Kidney glomerular epithelial cell (primary cell): ENCODE measurements around the gene ZNF43.
A peak's percentile ranks its signal among the peaks of the same experiment; 100 is the strongest.
"Not testable (repeated sequence)": the region's sequence is repeated elsewhere in the genome, so short reads cannot be mapped to it uniquely, and the experiment has no call there.

Experiments
- DNase-seq: peaks from one replicate; lab custom pipeline; 2025; lab: John Stamatoyannopoulos, UW

Gene ZNF43

DNA sequence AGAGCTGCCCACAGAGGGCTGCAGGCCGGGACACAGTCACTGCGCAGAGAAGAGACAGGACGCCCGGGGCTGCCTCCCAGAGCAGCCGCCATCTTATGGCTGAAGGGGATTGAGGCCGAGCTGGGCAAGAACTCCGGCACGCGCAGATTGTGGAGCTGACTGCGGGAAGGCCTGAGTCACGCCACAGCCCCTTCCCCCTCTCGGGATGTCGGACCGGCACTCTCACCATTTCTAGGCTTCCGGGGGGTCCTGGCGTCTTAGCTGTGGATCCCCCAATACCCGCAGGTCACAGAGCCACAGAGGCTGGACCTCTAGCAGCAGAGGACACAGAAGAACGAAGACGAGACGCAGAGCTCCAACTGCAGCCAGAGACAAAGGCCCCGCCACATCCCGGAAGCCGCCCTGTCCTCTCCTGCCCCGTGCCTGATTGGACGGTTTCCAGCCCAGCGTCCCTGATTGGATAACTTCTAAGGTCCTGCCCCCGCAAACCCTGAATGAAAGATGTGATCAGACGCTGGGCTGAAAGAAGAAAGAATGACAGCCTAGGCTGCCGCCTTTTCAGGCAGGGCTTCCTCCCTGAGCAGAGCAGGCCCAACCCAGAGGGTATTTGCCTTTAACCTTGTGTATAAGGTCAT lies at the start of gene ZNF43:
ZNF43 (minus strand) TSS at position 373 of the 635 bp plus-strand sequence; CDS start at position 229, 144 bp downstream.
- DNase-seq, result peak; percentile 88

DNA sequence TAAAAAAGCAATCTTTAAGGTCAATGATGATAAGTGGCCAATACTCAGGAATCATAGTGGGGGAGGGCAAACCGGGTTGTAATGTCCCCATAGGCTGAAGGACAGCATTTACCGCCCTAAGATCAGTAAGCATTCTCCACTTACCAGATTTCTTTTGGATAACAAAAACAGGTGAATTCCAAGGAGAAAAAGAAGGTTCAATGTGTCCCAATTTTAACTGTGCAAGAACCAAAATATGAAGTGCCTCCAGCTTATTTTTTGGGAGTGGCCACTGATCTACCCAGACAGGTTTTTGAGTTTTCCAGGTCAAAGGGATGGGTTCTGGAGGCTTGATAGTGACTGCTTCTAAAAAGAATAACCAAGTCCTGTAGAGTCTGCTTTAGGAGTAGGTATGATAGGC lies 49.5 kb upstream of the ZNF43 start:
- not testable (repeated sequence) for DNase-seq

DNA sequence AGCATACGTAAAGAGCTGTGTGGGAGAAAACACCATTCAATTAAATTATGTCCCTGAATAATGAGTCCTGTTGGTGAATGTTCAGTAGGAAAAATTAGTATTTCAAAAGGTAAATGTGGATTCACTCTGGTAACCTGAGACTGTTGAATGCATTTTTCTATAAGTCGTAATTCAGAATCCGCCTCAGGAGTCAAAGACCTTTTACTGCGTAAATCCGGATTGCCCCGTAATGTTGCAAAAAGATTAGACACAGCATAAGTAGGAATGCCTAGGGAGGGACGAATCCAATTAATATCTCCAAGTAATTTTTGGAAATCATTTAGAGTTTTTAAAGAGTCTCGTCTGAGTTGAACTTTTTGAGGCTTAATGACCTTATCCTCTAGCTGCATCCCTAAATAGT lies 48.8 kb upstream of the ZNF43 start:
- DNase-seq, result not testable (repeated sequence)

DNA sequence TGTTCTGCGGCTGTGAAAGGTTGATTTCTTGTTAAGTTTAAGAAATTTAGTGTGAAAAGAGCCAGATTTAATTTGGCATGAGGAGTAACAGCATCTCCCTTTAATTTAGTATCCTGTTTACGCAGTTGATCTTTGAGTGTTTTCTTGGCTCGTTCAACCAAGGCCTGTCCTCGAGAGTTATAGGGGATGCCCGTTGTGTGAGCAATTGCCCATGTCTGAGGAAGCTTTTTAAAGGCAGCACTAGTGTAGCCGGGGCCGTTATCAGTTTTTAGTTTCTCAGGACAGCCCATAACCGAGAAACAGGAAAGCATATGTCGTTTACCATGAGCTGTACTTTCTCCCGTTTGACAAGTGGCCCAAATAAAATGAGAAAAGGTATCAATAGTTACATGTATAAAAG lies 47.5 kb upstream of the ZNF43 start:
- no peak for DNase-seq

DNA sequence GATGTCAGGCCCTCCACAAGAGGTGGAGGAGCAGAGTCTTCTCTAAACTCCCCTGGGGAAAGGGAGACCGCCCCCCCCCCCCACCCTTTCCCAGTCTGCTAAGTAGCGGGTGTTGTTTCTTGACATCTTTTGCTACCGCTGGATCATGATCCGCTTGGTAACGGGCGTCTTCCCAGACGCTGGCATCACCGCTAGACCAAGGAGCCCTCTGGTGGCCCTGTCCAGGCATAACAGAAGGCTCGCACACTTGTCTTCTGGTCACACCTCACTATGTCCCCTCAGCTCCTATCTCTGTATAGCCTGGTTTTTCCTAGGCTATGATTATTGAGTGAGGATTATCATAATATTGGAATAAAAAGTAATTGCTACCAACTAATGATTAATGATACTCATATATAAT lies 44.8 kb upstream of the ZNF43 start:
- not testable (repeated sequence) for DNase-seq

DNA sequence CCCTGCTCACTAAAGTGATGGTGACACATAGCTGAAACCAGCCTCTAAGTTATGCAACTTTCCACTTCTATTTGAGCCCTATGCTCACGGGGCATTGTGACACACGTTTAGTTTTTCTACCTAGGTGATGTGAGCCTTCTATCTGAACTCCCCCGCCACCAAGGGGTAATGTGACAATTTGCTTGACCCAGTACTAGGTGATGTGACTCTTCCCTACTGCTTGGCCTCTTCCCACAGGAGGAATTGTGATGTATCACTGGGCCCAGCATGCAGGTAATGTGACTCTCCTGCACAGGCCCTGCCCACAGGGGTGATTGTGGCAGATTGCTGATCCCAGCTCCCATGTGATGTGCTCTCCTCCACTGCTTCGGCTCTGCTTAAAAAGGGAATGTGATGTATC lies 42.7 kb upstream of the ZNF43 start:
- DNase-seq, result no peak

DNA sequence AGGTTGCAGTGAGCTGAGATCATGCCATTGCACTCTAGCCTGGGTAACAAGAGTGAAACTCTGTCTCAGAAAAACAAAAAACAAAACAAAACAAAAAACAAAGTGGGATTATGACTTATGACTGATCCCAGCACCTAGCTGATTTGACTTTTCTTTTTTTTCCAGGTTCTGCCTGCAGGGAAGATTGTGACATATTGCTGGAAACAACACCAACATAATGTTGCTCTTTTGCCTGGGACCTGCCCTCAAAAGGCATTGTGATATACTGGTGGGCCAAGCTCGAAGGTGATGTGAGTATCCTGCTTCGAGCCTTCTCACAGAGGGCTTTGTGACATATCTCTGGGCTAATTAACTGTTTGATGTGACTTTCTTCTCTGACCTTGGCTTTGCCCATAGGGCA lies 42.0 kb upstream of the ZNF43 start:
- no peak for DNase-seq

DNA sequence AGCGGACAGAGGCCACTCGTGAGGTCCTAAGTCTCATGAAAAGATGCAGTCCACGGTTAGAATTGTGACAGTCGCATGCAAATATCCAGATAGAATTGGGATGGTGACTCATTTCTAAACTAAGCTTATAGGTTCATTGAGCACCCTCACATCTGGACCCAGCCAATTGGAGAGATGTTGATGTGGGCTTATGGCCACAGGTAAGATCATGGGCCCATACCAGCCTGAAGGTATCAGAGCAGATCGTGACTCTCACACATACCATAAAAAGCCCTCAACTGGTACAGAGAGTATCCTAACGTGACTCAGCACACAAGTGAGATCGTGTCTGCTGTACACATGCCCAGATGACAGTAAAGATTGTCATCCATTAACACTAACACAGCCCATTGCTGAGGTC lies 40.6 kb upstream of the ZNF43 start:
- DNase-seq, result not testable (repeated sequence)

DNA sequence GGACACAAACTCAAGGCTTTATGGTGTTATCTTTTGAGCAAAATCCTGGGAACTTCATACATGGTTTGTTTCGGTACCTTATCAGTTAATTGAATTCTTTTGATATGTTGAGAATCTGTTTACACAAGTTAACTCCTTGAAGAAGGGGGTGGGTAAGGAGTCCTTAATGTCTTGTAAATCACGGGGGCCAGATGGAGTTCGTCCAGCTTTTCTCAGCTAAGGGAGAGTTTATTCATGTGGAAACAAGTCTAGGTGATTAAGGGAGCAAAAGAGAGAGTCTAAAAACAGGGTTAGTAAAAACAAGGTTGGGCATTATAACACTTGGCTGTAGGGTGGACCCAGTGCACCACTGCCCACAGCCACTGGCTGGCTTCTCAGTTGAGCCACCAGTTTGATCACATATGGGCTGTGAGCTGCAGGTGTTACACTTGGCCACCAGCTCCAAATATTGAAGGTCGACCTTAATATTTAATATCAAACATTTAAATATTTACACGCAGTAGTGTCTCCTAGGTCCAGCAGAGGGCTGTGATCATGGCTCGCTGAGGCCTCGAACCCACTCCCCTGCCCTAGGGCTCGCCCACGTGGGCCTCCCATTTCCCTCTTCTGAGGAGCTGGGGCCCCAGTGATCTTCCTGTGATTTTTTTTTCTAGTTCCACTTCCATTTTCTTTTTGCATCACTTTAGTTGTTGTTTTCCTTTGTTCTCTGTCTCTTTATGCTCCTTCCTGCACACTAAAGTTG lies 21.0 kb upstream of the ZNF43 start:
- DNase-seq, result no peak

DNA sequence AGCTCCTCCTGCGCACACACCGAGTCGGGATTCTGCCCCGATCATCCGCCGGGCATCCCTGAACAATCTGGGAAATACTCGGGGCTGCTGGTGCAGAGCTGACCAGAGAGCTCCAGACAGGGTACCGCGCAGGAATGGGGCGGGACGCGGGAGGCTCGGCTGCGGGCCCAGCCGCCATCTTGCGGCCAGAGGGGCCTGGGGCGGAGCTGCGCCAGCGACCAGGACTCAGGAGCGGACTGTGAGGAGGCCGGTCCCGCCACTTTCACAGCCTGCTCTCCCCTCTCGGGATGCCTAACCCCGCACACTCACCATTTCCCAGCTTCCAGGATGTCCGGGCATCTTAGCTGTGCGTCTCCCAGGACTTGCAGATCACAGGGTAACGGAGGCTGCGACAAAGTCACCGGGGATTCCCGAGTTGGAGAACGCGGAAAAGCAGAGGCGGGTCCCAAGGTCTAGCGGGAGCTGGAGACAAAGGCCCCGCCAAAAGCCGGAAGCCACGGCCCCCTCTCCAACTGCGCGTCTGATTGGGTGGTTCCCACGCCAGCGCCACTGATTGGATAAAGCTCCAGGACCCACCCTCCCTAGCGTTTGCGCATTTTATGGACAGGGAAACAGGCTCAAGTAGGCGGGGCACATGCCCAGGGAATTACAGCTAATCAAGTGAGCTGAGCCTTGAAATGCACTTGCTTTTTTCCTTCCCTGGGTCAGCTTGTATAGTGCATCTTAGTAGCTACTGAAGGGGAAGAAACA lies 15.8 kb upstream of the ZNF43 start:
- peak; percentile 85 for DNase-seq

DNA sequence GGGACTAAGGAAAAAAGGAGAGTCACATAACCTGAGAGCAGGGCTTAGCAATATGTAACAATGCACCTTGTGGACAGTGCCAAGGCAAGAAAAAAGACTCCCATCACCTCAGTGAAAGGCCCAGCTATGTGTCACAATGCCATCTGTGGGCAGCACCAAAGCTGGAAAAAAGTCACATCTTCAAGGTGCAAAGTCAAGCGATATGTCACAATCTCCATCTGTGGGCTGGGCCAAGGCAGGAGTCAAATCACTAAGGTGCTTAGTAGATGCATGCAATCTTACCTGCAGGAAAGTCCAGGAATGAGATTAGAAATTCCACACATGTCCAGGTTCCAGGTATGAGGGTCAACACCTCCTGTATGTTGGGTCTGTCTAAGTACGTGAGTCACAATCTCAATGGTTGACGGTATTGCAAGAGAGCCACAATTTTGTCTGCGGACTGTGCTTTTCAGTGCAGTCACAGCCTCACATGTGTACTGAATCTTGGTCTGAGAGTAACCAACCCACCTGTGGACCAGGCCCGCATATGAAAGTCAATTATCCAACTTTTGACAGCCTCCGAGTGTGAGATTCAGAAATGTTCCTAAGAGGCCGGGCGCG lies 14.8 kb upstream of the ZNF43 start:
- no peak for DNase-seq

DNA sequence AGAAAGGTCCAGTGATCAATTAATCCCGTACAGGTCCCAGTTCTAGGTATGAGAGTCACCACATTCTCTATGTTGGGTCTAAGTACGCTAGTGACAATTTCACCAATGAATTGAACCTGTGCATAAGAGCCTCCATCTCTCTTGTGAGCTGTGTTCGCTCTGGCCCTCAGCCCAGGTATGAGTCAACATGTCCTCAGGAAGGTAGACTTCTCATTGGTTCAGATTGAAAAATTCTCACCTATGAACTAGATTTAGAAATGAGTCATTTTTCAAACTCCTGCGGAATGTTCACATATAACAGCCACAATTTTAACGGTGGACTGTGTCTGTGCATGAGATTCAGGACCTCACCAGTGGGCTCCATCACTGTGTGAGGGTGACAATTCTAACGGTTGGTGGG lies 12.7 kb upstream of the ZNF43 start:
- peak; percentile 61 for DNase-seq

DNA sequence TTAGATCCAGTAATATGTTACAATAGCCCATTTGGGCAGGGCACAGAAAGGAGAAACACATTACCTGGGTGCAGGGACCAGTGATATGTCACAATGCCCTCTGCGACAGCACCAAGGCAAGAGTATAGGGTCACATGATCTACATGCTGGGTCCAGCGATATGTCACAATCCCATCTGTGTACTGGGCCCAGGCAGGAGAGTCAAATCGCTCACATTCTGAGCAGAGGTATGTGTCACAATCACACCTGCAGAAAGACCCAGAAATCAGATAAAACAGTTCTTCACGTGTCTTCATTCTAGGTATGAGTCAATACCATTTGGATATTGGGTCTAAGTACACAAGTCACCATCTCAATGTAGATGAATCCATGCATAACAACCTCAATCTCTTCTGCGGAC lies 7.1 kb upstream of the ZNF43 start:
- DNase-seq, result no peak

DNA sequence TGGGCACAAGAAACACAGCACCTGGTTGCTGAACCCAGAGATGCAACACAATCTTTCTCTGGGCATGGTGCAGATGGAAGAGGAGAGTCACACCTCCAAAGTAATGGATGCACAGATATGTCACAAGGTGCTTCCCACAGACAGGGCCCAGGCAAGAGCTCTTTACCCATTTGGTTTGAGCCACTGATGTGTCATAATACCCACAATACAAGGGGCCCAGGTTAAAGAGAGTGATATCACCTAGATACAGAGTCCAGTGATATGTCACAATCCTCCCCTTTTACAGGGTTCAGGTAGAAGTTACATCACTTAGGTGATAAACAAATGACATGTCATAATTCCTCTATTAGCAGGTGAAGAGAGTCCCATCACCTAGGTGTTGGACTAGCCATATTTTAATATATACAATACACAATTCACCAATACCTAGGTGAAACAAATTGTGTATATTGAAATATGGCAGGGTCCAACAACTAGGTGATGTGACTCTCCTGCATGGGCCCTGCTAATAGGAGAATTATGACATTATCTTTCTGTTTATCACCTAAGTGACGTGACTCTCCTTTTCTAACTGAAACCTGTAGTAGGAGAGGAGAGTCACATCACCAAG lies 5.6 kb upstream of the ZNF43 start:
- no peak for DNase-seq

DNA sequence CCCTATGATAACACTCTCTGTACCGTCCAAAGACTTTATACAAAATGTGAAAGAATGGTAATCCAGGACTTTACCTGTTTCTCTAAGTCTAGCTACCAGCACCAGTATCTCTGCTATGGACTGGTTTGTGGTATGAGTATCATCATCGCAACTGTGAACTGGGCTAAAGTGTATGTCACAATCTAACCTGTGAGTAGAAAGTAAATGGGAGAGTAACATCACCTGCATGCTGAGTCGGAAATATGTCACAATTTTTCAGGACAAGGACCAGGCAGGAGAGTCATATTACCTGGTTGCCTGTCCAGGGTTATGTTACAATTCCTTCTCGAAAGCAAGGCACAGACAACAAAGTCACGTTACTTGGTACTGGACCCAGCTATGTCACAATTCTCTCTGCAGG lies 5.1 kb upstream of the ZNF43 start:
- no peak for DNase-seq

DNA sequence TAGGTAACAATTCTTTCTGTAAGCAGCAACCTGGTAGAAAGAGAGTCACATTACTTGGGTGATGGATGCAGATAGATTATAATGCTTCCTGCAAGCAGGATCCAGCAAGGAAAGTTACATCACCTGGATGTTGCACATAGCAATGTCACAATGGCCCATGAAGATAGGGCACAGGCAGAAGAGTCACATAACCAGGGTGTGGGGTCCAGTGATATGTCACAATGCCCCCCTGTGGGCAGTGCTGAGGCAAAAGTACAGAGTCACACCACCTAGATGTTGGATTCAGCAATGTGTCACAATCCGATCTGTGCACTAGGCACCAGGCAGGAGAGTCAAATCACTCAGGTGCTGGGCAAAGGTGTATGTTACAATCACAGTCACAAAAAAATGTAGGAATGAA lies 4.0 kb upstream of the ZNF43 start:
- no peak for DNase-seq

DNA sequence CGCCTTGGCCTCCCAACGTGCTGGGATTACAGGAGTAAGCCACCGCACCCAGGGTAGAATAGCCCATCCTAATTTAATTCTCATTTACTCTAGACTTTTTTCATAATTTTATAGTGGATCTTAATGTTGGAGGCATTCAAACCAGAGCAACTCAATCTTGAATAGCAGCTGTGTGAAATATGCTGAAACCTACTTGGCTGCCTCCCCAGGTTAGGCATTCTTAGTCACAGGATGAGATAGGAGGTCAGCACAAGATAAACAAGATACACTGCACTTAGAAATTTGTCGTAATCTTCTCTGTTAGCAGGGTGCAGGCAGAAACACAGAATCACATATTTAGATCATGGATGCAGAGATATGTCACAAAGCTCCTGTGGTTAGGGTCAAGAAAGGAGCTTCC lies 2.7 kb upstream of the ZNF43 start:
- DNase-seq, result no peak

DNA sequence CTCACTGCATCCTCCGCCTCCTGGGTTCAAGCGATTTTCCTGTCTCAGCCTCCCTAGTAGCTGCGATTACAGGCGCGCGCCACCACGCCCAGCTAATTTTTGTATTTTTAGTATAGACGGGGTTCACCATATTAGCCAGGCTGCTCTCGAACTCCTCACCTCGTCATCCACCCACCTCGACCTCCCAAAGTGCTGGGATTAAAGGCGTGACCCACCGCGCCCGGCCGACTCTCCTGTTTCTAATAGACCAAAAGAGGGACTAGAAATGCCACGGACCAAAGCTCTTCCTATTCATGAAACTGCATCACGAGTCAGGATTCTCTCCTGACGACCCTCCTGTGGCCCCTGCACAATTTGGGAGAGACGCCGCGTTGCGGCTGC lies 563 bp downstream of the ZNF43 start:
- no peak for DNase-seq

DNA sequence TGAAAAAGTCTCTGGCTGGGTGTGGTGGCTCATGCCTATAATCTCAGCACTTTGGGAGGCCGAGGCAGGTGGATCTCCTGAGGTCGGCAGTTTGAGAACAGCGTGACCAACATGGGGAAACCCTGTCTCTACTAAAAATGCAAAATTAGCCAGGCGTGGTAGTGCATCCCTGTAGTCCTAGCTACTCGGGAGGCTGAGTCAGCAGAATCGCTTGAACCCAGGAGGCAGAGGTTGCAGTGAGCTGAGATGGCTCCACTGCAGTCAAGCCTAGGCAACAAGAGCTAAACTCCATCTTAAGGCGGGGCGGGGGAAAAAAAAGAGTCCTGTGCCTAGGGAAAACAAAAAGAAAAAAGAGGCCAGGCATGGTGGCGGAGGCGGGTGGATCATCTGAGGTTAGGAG lies 2.2 kb downstream of the ZNF43 start:
- DNase-seq, result no peak

DNA sequence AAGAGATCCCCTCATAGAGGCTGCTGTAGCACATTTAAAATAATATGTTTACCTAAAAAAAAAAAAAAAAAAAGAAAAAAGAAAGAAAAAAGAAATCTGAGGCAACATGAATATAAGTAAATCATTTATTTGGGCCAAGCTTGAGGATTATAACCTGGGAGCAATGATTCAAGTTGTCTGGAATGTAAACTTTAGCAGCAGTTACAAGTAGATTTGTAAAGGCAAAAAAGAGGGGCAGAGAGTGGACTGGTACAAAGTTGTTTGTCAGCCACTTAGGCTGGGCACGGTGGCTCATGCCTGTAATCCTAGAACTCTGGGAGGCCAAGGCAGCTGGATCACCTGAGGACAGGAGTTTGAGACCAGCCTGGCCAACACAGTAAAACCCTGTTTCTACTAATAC lies 11.3 kb downstream of the ZNF43 start:
- no peak for DNase-seq

DNA sequence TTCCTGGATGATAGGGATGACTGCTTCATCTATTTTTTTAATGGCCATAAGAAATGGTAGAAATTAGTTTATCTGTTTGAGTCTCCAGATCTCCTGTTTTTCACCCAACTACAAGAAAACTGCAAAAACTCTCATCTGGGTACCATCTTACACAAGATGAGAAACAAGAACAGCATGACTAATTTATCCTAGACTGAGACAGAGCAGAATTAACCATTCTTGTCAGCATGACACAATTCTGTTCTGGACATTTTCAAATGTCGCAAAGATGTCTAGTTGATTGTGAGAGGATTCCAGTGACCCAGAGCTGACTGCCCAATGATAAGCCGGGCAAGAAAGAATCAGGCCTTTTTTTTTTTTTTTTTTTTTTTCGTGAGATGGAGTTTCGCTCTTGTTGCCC lies 12.8 kb downstream of the ZNF43 start:
- DNase-seq, result no peak

DNA sequence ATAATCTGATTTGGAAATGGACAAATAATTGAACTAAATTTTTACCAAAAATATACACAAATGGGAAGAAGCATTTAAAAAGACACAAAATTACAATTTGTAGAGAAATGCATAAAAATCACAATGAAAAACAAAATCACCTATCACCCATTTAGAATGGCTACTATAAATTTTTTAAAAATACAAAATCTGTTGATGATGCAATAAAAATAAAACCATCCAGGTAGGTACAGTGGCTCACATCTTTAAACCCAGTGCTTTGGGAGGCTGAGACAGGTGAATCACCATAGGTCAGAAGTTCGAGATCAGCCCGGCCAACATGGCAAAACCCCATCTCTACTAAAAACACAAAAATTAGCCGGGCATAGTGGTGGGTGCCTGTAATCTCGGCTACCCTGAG lies 23.5 kb downstream of the ZNF43 start:
- no peak for DNase-seq
